Hepatocyte (in vitro differentiated cells): Measurements from ENCODE around the gene BBX. TPM values are rescaled to one million over a fixed set of nuclear protein-coding genes. Genes with fewer than 3 reads are reported as not detected.

Experiments used
- DNase-seq: peaks from one replicate; pipeline ENCODE4 v3.0.0-alpha.2; 2016; ENCODE audit warnings: low spot score
- H2AFZ ChIP-seq: fragments of 200-600 bp; sonication (generic); 2 replicates; pipeline ENCODE4 v1.6.0; 2016; ENCODE audit warnings: antibody characterized with exemption, mild to moderate bottlenecking
- H3K27ac ChIP-seq: fragments of 200-600 bp; sonication (generic); 2 replicates; pipeline ENCODE4 v1.5.1; 2016; ENCODE audit warnings: mild to moderate bottlenecking
- H3K27me3 ChIP-seq: fragments of 200-600 bp; sonication (generic); 2 replicates; pipeline ENCODE4 v1.6.1; 2016
- H3K36me3 ChIP-seq: fragments of 200-600 bp; sonication (generic); replicated peaks from 2 replicates; pipeline ENCODE4 v1.5.1; 2016; ENCODE audit warnings: low read depth; ENCODE audit not compliant: insufficient read depth
- H3K4me1 ChIP-seq: fragments of 200-600 bp; sonication (generic); 2 replicates; pipeline ENCODE4 v1.5.1; 2016; ENCODE audit warnings: mild to moderate bottlenecking, moderate library complexity; ENCODE audit not compliant: insufficient read depth
- H3K4me2 ChIP-seq: fragments of 200-600 bp; sonication (generic); 2 replicates; pipeline ENCODE4 v1.6.0; 2016
- H3K4me3 ChIP-seq: fragments of 200-600 bp; sonication (generic); 2 replicates; pipeline ENCODE4 v1.5.1; 2016; ENCODE audit warnings: mild to moderate bottlenecking
- H3K79me2 ChIP-seq: fragments of 200-600 bp; sonication (generic); 2 replicates; pipeline ENCODE4 v1.6.0; 2017; ENCODE audit warnings: mild to moderate bottlenecking
- H3K9me2 ChIP-seq: fragments of 200-600 bp; sonication (generic); replicated peaks from 2 replicates; pipeline ENCODE4 v1.6.0; 2017; ENCODE audit warnings: mild to moderate bottlenecking; ENCODE audit not compliant: insufficient read depth
- H3K9me3 ChIP-seq: fragments of 200-600 bp; sonication (generic); 2 replicates; pipeline ENCODE4 v1.5.1; 2016; ENCODE audit warnings: low read depth, mild to moderate bottlenecking
- H4K20me1 ChIP-seq: fragments of 200-600 bp; sonication (generic); 2 replicates; pipeline ENCODE4 v1.6.0; 2016; ENCODE audit warnings: mild to moderate bottlenecking; ENCODE audit not compliant: insufficient read depth, poor library complexity, severe bottlenecking
- EZH2 ChIP-seq: fragments of 200-600 bp; sonication (generic); IDR thresholded peaks from 2 replicates; pipeline ENCODE4 v1.6.1; 2016; ENCODE audit warnings: antibody characterized with exemption, mild to moderate bottlenecking, borderline replicate concordance
- EZH2phosphoT487 ChIP-seq: fragments of 200-600 bp; sonication (generic); IDR thresholded peaks from one replicate; pipeline ENCODE4 v1.6.1; 2018; ENCODE audit warnings: antibody characterized with exemption, mild to moderate bottlenecking, low read depth, moderate library complexity; ENCODE audit not compliant: unreplicated experiment, severe bottlenecking
- WGBS: methylation state at CpG from one replicate; pipeline ENCODE4 v1.1.6; 2016; ENCODE audit warnings: low lambda C conversion rate; ENCODE audit errors: missing lambda C conversion rate; 5-methylcytosine and 5-hydroxymethylcytosine counted together
- polyA plus RNA-seq: library from polyadenylated mRNA; unstranded; fragments of >200 nt; fragmentation: Nextera tagmentation; extraction: Ambion mirVana; gene quantifications from 2 replicates; pipeline ENCODE4 v1.2.1, GENCODE V29; 2016
- total RNA-seq: library from RNA; depleted of rRNA; stranded (reverse); fragments of >200 nt; gene quantifications from 2 replicates; pipeline ENCODE4 v1.2.3, GENCODE V29; 2014
- TF ChIP-seq, protein P1 (sequence below): fragments of 200-600 bp; sonication (generic); IDR thresholded peaks from 2 replicates; pipeline ENCODE4 v1.5.1; 2016; ENCODE audit warnings: antibody characterized with exemption, mild to moderate bottlenecking; ENCODE audit not compliant: poor library complexity

The BBX gene
- total and polyA plus RNA-seq, 2 experiments from 2014 or later = 63.7 to 75.2 TPM

DNA sequence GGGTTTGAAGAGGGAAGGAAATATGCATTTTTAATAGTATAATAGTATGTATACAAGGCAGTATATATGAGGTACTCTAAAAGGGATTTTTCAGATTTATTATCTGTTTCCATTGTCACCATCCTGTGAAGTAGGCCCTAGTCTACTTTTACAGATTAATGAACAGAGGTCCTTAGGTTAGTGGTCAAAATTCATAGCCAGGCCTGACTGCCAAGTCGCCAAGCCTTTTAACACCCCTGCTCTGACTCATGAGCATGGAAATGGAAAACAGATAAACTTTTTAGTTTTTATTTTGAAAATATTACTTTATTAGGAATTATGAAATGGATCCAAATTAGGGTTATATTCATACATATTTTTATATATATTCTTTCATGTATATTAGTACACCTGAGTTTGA is 146.9 kb downstream of the BBX start:
- Histone ChIP-seq H3K4me1 (no peaks in the 10 kb centered on the region), H3K27me3 (no peaks in the 10 kb centered on the region), H2AFZ (no peak overlapping the region), H3K27ac (no peak overlapping the region), H4K20me1 (no peaks in the 10 kb centered on the region), H3K4me2 (no peak overlapping the region), H3K4me3 (no peak overlapping the region), H3K79me2 (peaks cover 2% of the 10 kb centered on the region), H3K36me3 (no peaks in the 10 kb centered on the region), H3K9me3 (no peaks in the 10 kb centered on the region), H3K9me2 (no peaks in the 10 kb centered on the region)
- no peak for DNase-seq
- TF ChIP-seq, protein P1, sequence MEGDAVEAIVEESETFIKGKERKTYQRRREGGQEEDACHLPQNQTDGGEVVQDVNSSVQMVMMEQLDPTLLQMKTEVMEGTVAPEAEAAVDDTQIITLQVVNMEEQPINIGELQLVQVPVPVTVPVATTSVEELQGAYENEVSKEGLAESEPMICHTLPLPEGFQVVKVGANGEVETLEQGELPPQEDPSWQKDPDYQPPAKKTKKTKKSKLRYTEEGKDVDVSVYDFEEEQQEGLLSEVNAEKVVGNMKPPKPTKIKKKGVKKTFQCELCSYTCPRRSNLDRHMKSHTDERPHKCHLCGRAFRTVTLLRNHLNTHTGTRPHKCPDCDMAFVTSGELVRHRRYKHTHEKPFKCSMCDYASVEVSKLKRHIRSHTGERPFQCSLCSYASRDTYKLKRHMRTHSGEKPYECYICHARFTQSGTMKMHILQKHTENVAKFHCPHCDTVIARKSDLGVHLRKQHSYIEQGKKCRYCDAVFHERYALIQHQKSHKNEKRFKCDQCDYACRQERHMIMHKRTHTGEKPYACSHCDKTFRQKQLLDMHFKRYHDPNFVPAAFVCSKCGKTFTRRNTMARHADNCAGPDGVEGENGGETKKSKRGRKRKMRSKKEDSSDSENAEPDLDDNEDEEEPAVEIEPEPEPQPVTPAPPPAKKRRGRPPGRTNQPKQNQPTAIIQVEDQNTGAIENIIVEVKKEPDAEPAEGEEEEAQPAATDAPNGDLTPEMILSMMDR = no peak
- TF ChIP-seq EZH2 (no peak), EZH2phosphoT487 (no peak)
- WGBS = 94% methylated on average over 1 of the region's 1 CpG

DNA sequence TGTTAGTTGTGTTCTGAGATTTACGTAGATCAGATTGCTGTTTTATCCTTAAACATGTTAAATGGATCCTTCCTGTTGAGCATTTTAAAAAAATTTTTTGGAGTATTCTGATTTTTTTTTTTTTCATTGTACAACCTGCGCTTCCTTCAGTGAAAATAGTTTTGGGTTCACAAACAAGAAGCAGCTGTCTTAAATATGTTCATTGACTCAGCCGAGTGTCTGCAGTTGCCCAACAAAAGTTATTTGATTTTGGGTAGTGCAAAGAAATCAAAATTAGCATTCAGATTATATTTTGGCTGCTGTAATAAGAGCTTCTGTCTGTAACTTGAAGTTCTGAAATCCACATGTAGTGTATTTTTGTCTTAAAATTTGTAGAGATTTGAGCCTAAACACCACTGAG is 148.2 kb downstream of the BBX start:
- Histone ChIP-seq H2AFZ (no peak overlapping the region), H3K9me2 (no peaks in the 10 kb centered on the region), H3K4me3 (no peak overlapping the region), H3K36me3 (no peaks in the 10 kb centered on the region), H4K20me1 (no peaks in the 10 kb centered on the region), H3K27ac (no peak overlapping the region), H3K9me3 (no peaks in the 10 kb centered on the region), H3K79me2 (peaks cover 2% of the 10 kb centered on the region), H3K4me2 (no peak overlapping the region), H3K27me3 (no peaks in the 10 kb centered on the region), H3K4me1 (no peaks in the 10 kb centered on the region)
- WGBS = 91% methylated on average over 3 of the region's 3 CpGs
- no peak for TF ChIP-seq EZH2
- TF ChIP-seq, protein P1 = no peak
- TF ChIP-seq EZH2phosphoT487 = no peak
- DNase-seq = no peak

DNA sequence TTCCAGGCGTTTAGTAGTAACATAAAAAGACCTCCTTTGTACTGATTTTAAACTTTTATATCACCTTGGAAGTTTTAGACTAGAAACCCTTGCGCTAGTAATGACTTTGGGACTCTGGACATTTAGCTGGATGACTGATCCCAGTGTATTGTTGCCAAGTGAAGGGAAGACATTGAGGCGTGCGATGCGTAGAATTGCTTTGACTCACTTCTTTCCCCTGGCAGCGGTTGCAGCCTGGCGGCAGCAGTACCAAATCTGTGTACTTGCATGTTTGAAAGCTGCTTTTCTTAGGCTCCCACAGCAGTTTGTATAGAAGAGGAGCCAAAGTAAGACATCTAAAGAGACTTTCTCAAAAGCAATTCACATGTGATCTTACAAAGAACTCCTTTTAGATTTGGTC is 151.6 kb downstream of the BBX start:
- Histone ChIP-seq H3K27me3 (no peaks in the 10 kb centered on the region), H3K9me3 (no peaks in the 10 kb centered on the region), H3K9me2 (no peaks in the 10 kb centered on the region), H3K4me2 (no peak overlapping the region), H3K36me3 (no peaks in the 10 kb centered on the region), H3K27ac (no peak overlapping the region), H2AFZ (no peak overlapping the region), H3K4me3 (no peak overlapping the region), H3K79me2 (peaks cover 2% of the 10 kb centered on the region), H3K4me1 (no peaks in the 10 kb centered on the region), H4K20me1 (no peaks in the 10 kb centered on the region)
- WGBS = 91% methylated on average over 7 of the region's 7 CpGs
- TF ChIP-seq, protein P1 = no peak
- TF ChIP-seq EZH2 (no peak), EZH2phosphoT487 (no peak)
- no peak for DNase-seq
